DOHH2 (cell line): ENCODE results near the gene FOXA1.

Experiments
- H3F3A ChIP-seq: fragments of 200-600 bp; sonication (generic), shearing (Covaris generic); 2 replicates; pipeline ENCODE4 v1.6.0; 2016; ENCODE audit warnings: antibody characterized with exemption, mild to moderate bottlenecking; ENCODE audit not compliant: control insufficient read depth, insufficient read depth
- H3K27ac ChIP-seq: fragments of 200-600 bp; sonication (generic); 2 replicates; pipeline ENCODE4 v1.5.1; 2014; ENCODE audit warnings: low read depth, mild to moderate bottlenecking, low read length, moderate library complexity
- H3K27me3 ChIP-seq: fragments of 200-600 bp; sonication (generic); 2 replicates; pipeline ENCODE4 v1.6.1; 2014; ENCODE audit warnings: mild to moderate bottlenecking, low read length, mixed read lengths; ENCODE audit not compliant: control insufficient read depth
- H3K36me3 ChIP-seq: fragments of 200-600 bp; sonication (generic); 2 replicates; pipeline ENCODE4 v1.6.1; 2014; ENCODE audit warnings: mild to moderate bottlenecking, low read length, moderate library complexity, mixed read lengths; ENCODE audit not compliant: control insufficient read depth
- H3K4me1 ChIP-seq: fragments of 200-600 bp; sonication (generic); 2 replicates; pipeline ENCODE4 v1.6.1; 2014; ENCODE audit warnings: mild to moderate bottlenecking, low read length, mixed read lengths; ENCODE audit not compliant: control insufficient read depth
- H3K4me2 ChIP-seq: fragments of 200-600 bp; sonication (generic); 2 replicates; pipeline ENCODE4 v1.6.0; 2014; ENCODE audit warnings: mild to moderate bottlenecking, low read length, moderate library complexity
- H3K4me3 ChIP-seq: fragments of 200-600 bp; sonication (generic); 2 replicates; pipeline ENCODE4 v1.5.1; 2014; ENCODE audit warnings: mild to moderate bottlenecking, low read length, mixed read lengths
- H3K79me2 ChIP-seq: fragments of 200-600 bp; sonication (generic); 2 replicates; pipeline ENCODE4 v1.6.1; 2014; ENCODE audit warnings: mild to moderate bottlenecking, low read length, mixed read lengths; ENCODE audit not compliant: control insufficient read depth
- H3K9me2 ChIP-seq: fragments of 200-600 bp; sonication (generic); replicated peaks from 2 replicates; pipeline ENCODE4 v1.6.1; 2014; ENCODE audit warnings: mild to moderate bottlenecking, low read length, mixed read lengths; ENCODE audit not compliant: control insufficient read depth
- H3K9me3 ChIP-seq: fragments of 200-600 bp; sonication (generic); 2 replicates; pipeline ENCODE4 v1.6.1; 2014; ENCODE audit warnings: antibody characterized with exemption, low read length, mixed read lengths; ENCODE audit not compliant: control insufficient read depth, insufficient read depth
- H4K20me1 ChIP-seq: fragments of 200-600 bp; sonication (generic); 2 replicates; pipeline ENCODE4 v1.6.0; 2014; ENCODE audit warnings: low read depth, mild to moderate bottlenecking, antibody characterized with exemption, low read length, moderate library complexity; ENCODE audit not compliant: control insufficient read depth, insufficient read depth
- EZH2phosphoT487 ChIP-seq: fragments of 200-600 bp; sonication (generic); IDR thresholded peaks from 2 replicates; pipeline ENCODE4 v1.6.1; 2017; ENCODE audit warnings: borderline replicate concordance, mild to moderate bottlenecking, antibody characterized with exemption, low read length, moderate library complexity, mixed read lengths
- TF ChIP-seq, protein P1 (sequence below): fragments of 200-600 bp; sonication (generic); IDR thresholded peaks from one replicate; pipeline ENCODE4 v1.5.1; 2014; ENCODE audit warnings: antibody characterized with exemption, mild to moderate bottlenecking, low read depth, low read length; ENCODE audit not compliant: poor library complexity, severe bottlenecking

Gene FOXA1

DNA sequence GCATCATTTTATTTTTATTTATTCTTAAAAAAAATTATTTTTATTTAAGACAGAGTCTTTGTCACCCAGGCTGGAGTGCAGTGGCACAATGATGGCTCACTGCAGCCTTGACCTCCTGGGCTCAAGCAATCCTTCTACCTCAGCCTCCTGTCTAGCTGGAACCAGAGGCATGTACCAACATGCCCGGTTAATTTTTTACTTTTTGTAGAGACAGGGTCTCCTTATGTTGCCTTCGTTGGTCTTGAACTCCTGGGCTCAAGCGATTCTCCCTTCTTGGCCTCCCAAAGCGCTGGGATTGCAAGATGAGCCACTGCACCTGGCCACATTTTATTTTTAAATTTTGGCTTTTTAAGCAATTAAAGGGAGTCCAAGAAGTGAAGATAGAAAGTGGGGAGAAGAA is 21.8 kb upstream of the FOXA1 start:
- Histone ChIP-seq H3K36me3 (no peaks in the 10 kb centered on the region), H3K4me2 (no peak overlapping the region), H3K79me2 (no peaks in the 10 kb centered on the region), H3K9me3 (peaks cover 4% of the 10 kb centered on the region; the same call in 1 of the 2 replicates), H3K4me1 (no peaks in the 10 kb centered on the region), H3K9me2 (no peaks in the 10 kb centered on the region), H3K4me3 (no peak overlapping the region), H3F3A (no peaks in the 10 kb centered on the region), H3K27me3 (no peaks in the 10 kb centered on the region), H4K20me1 (no peaks in the 10 kb centered on the region), H3K27ac (no peak overlapping the region)
- TF ChIP-seq, protein P1, sequence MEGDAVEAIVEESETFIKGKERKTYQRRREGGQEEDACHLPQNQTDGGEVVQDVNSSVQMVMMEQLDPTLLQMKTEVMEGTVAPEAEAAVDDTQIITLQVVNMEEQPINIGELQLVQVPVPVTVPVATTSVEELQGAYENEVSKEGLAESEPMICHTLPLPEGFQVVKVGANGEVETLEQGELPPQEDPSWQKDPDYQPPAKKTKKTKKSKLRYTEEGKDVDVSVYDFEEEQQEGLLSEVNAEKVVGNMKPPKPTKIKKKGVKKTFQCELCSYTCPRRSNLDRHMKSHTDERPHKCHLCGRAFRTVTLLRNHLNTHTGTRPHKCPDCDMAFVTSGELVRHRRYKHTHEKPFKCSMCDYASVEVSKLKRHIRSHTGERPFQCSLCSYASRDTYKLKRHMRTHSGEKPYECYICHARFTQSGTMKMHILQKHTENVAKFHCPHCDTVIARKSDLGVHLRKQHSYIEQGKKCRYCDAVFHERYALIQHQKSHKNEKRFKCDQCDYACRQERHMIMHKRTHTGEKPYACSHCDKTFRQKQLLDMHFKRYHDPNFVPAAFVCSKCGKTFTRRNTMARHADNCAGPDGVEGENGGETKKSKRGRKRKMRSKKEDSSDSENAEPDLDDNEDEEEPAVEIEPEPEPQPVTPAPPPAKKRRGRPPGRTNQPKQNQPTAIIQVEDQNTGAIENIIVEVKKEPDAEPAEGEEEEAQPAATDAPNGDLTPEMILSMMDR: no peak
- no peak for TF ChIP-seq EZH2phosphoT487

DNA sequence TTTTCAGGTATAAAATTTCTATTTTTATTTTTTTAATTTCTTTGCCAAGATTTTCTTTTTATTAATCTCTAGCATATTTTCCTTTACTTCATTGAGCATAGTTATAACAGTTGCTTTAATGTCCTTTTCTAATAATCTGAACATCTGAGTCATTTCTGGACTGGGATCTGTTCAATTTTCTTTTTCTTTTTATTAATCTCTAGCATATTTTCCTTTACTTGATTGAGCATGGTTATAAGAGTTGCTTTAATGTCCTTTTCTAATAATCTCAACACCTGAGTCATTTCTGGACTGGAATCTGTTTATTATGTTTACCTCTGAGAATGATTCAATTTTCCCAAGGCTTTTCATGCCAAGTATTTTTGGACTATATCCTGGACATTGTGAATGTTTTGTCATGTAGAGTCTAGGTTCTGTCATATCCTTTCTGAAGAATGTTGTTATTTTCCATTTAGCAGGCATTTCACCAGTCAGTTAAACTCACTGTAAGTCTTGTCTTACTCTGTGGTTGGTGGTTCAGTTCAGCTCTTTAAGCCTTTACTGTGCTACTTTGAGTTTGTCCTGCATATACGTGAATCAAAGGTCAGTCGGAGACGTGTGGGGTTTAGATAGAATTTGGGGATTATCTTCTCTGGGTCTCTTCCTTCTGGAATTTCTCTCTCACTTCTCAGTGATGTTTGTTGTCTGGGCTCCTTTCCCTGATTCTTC is 20.7 kb upstream of the FOXA1 start:
- Histone ChIP-seq H3K27ac (no peak overlapping the region), H3K79me2 (no peaks in the 10 kb centered on the region), H3K4me1 (no peaks in the 10 kb centered on the region), H3K4me2 (no peak overlapping the region), H3K9me3 (peaks cover 4% of the 10 kb centered on the region; the same call in 1 of the 2 replicates), H3K27me3 (no peaks in the 10 kb centered on the region), H3F3A (no peaks in the 10 kb centered on the region), H3K36me3 (no peaks in the 10 kb centered on the region), H3K9me2 (no peaks in the 10 kb centered on the region), H4K20me1 (no peaks in the 10 kb centered on the region), H3K4me3 (no peak overlapping the region)
- TF ChIP-seq, protein P1: no peak
- no peak for TF ChIP-seq EZH2phosphoT487

DNA sequence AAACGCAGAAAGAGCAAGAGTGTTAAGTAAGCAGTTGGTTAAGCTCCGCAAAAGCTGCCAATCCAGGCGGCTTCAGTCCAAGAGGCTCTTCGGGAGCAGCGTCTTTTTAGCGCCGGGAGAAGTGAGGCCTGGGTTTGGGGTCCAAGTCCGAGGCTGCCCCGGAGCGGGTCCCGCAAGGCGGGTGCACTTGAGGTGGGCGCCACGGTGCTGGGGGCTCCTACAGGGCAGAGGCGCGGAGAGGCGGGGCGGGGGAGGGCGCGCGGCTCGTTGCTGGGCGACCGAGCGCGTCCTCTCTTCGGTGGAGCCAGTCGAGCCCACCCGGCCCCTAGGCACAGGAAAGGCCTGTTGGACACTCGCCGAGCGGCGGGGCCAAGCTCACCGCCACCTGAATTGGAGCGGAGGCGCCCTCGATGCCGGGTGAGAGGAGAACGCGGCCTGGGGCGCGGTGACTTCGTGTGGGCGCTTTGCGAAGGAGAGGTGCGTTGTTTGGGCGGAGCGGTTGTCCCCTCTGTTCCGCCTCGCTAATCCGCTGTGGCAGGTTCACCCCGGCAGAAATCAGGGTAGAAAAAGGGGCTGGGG is 16.0 kb upstream of the FOXA1 start:
- H3K4me3 ChIP-seq: no peak overlapping the region
- no peaks in the 10 kb centered on the region for H3K9me2 ChIP-seq
- peaks cover 3% of the 10 kb centered on the region; the same call in 1 of the 2 replicates for H3K9me3 ChIP-seq
- no peak overlapping the region for H3K27ac ChIP-seq
- H3K36me3 ChIP-seq: no peaks in the 10 kb centered on the region
- H3K4me2 ChIP-seq: no peak overlapping the region
- no peaks in the 10 kb centered on the region for H3K4me1 ChIP-seq
- TF ChIP-seq, protein P1: no peak
- TF ChIP-seq EZH2phosphoT487: no peak
- no peaks in the 10 kb centered on the region for H3F3A ChIP-seq
- no peaks in the 10 kb centered on the region for H3K27me3 ChIP-seq
- no peaks in the 10 kb centered on the region for H4K20me1 ChIP-seq
- no peaks in the 10 kb centered on the region for H3K79me2 ChIP-seq
